GM12878 (cell line): ENCODE results near the gene NEAT1. TPM values are rescaled to one million over a fixed set of nuclear protein-coding genes. Genes with fewer than 3 reads are reported as not detected.

ENCODE experiments used
- ATF7 ChIP-seq: fragments of 450-650 bp; IDR thresholded peaks from 2 replicates; pipeline ENCODE4 v1.6.1; 2016; ENCODE audit warnings: low read depth, mild to moderate bottlenecking
- BRCA1 ChIP-seq: IDR thresholded peaks from 2 replicates; pipeline ENCODE4 v1.6.1; 2011; ENCODE audit warnings: low read depth, low read length, improper control_type of control experiment
- CBX5 ChIP-seq: sonication (generic); IDR thresholded peaks from 2 replicates; pipeline ENCODE4 v1.6.1; 2016; ENCODE audit warnings: low read depth, moderate library complexity, mild to moderate bottlenecking, inconsistent platforms
- CEBPB ChIP-seq, 2 experiments: fragments of 150-350 bp in 1 of 2; IDR thresholded peaks; 2 replicates each; pipeline ENCODE4 v1.6.1; 2012 to 2014; ENCODE audit warnings: low read depth in 2 of 2, low read length in 2 of 2, borderline replicate concordance in 1 of 2, inconsistent platforms in 1 of 2
- CREM ChIP-seq: IDR thresholded peaks from 2 replicates; pipeline ENCODE4 v1.6.1; 2014; ENCODE audit warnings: antibody characterized with exemption, low read depth
- CTCF ChIP-seq, 3 experiments: IDR thresholded peaks in 2 of 3; conservative IDR thresholded peaks in 1 of 3; 2 replicates each; pipeline ENCODE4 v1.5.1; 2011; ENCODE audit warnings: low read depth in 3 of 3, low read length in 3 of 3, mild to moderate bottlenecking in 3 of 3, control low read depth in 2 of 3, moderate library complexity in 2 of 3, inconsistent platforms in 1 of 3, mixed read lengths in 1 of 3; ENCODE audit not compliant: control insufficient read depth in 2 of 3, insufficient read depth in 1 of 3; ENCODE audit errors: extremely low read depth in 1 of 3
- CUX1 ChIP-seq: IDR thresholded peaks from 2 replicates; pipeline ENCODE4 v1.6.1; 2012; ENCODE audit warnings: improper control_type of control experiment, low read depth, low read length; ENCODE audit not compliant: insufficient replicate concordance
- EGR1 ChIP-seq, 2 experiments: IDR thresholded peaks; 1 replicate in 1 of 2; 2 replicates in 1 of 2; pipeline ENCODE4 v1.6.1; 2011 to 2012; ENCODE audit warnings: low read depth in 2 of 2, low read length in 2 of 2, borderline replicate concordance in 1 of 2, mild to moderate bottlenecking in 1 of 2, moderate library complexity in 1 of 2
- MLLT1 ChIP-seq: fragments of 450-650 bp; IDR thresholded peaks from 2 replicates; pipeline ENCODE4 v1.6.1; 2016; ENCODE audit warnings: mild to moderate bottlenecking
- RELA ChIP-seq: fragments of 450-650 bp; IDR thresholded peaks from 2 replicates; pipeline ENCODE4 v1.8.0; 2014; ENCODE audit warnings: borderline replicate concordance; ENCODE audit not compliant: partially characterized antibody
- RUNX3 ChIP-seq: IDR thresholded peaks from 2 replicates; pipeline ENCODE4 v1.6.1; 2012; ENCODE audit warnings: low read length, inconsistent platforms
- SIN3A ChIP-seq: IDR thresholded peaks from 2 replicates; pipeline ENCODE4 v1.6.1; 2012; ENCODE audit warnings: low read depth, low read length, improper control_type of control experiment
- SKIL ChIP-seq: fragments of 450-650 bp; IDR thresholded peaks from 2 replicates; pipeline ENCODE4 v1.6.1; 2017; ENCODE audit warnings: mild to moderate bottlenecking, low read depth, inconsistent platforms; ENCODE audit not compliant: poor library complexity, severe bottlenecking
- STAT1 ChIP-seq: fragments of 450-650 bp; conservative IDR thresholded peaks from 2 replicates; pipeline ENCODE4 v1.6.1; 2014; ENCODE audit warnings: antibody characterized with exemption, mild to moderate bottlenecking
- SUPT20H ChIP-seq: IDR thresholded peaks from 2 replicates; pipeline ENCODE4 v1.6.1; 2011; ENCODE audit warnings: low read depth, mild to moderate bottlenecking, low read length, moderate library complexity, borderline replicate concordance; ENCODE audit not compliant: control insufficient read depth
- YBX1 ChIP-seq: fragments of 450-650 bp; IDR thresholded peaks from 2 replicates; pipeline ENCODE4 v1.6.1; 2016; ENCODE audit warnings: antibody characterized with exemption
- ZSCAN29 ChIP-seq: fragments of 450-650 bp; IDR thresholded peaks from 2 replicates; pipeline ENCODE4 v1.6.1; 2017; ENCODE audit warnings: mild to moderate bottlenecking, moderate library complexity
- polyA plus RNA-seq, 11 experiments: library from polyadenylated mRNA; depleted of rRNA in 4 of 11; unstranded in 6 of 11; stranded (reverse) in 5 of 11; fragments of >200 nt; fragmentation: Nextera tagmentation in 4 of 11; fragmentation: Illumina TruSeq in 1 of 11; extraction: Ambion mirVana in 4 of 11; extraction: Trizol in 1 of 11; gene quantifications; 1 replicate in 1 of 11; 2 replicates in 10 of 11; pipeline versions ENCODE4 v1.2.1 to v1.2.3, GENCODE V29; 2011 to 2016; ENCODE audit warnings: inconsistent platforms in 2 of 11, missing spikeins in 2 of 11, low read depth in 1 of 11
- total RNA-seq, 4 experiments: library from RNA; depleted of rRNA in 3 of 4; stranded (reverse); fragments of >200 nt in 3 of 4; fragmentation: Illumina TruSeq in 1 of 4; extraction: Trizol in 1 of 4; gene quantifications; 2 replicates each; pipeline versions ENCODE4 v1.2.1 to v1.2.3, GENCODE V29; 2013 to 2021

The NEAT1 gene
- total and polyA plus RNA-seq, 10 of the 15 experiments (the other 5 are each of a cell fraction or from before 2014, with no cell fraction given), result 13.6 to 328 (median 69.4) TPM

GRCh38 chr11:65431451-65432099 lies 9.0 kb downstream of the NEAT1 start (continued):
- TF ChIP-seq CUX1, result no peak
- TF ChIP-seq EGR1 (IDR thresholded peaks at IDR 0.05; ENCODE audit: borderline replicate concordance in 1 of 2, low read depth in 2 of 2, low read length in 2 of 2), result no peak
- TF ChIP-seq ATF7, result peak; percentile 92
- peak; percentile 79; the same call in 1 of the 2 replicates for TF ChIP-seq MLLT1
- TF ChIP-seq SUPT20H, result no peak
- TF ChIP-seq CTCF (IDR thresholded peaks at IDR 0.05 in 2 of 3, conservative IDR thresholded peaks at IDR 0.05 in 1 of 3; ENCODE audit: control insufficient read depth in 2 of 3, extremely low read depth in 1 of 3, insufficient read depth in 1 of 3, low read depth in 3 of 3, low read length in 3 of 3), result no peak
- no peak for TF ChIP-seq BRCA1
- TF ChIP-seq SKIL, result peak; percentile 79
- TF ChIP-seq CBX5, result no peak
- no peak for TF ChIP-seq CEBPB (IDR thresholded peaks at IDR 0.05; ENCODE audit: borderline replicate concordance in 1 of 2, low read depth in 2 of 2, low read length in 2 of 2)
- TF ChIP-seq RUNX3, result no peak
- no peak for TF ChIP-seq RELA
- no peak for TF ChIP-seq YBX1
- peak; percentile 70; the same call in 1 of the 2 replicates for TF ChIP-seq CREM
- no peak for TF ChIP-seq STAT1
- TF ChIP-seq ZSCAN29, result no peak
- TF ChIP-seq SIN3A, result no peak
